Stimulated activated CD4-positive, alpha-beta T cell treated with anti-CD3 and anti-CD28 coated beads, Interleukin-4, amount 100 ng/mL, for 1 hour (primary cell): ENCODE results near the gene CMTM2.
A peak's percentile ranks its signal among the peaks of the same experiment; 100 is the strongest.

Experiments used
- DNase-seq: peaks from one replicate; pipeline ENCODE4 v3.0.0-alpha.2; 2020

Gene CMTM2

GRCh38 chr16:66578651-66579531 lies at the start of gene CMTM2:
Gene CMTM2, plus strand, starts transcription at chr16:66579463. Its CDS starts 145 bp downstream, at chr16:66579608.
- peak; percentile 28 for DNase-seq

- no peak for DNase-seq
Observed at GRCh38 chr16:66529475-66529874, 49.8 kb upstream of the CMTM2 start.

- DNase-seq = no peak
Observed at GRCh38 chr16:66534376-66534799, 44.9 kb upstream of the CMTM2 start.

- DNase-seq = no peak
Observed at GRCh38 chr16:66536525-66536924, 42.7 kb upstream of the CMTM2 start.

- no peak for DNase-seq
Observed at GRCh38 chr16:66537236-66537635, 42.0 kb upstream of the CMTM2 start.

- DNase-seq = no peak
Observed at GRCh38 chr16:66538910-66539309, 40.4 kb upstream of the CMTM2 start.

- no peak for DNase-seq
Observed at GRCh38 chr16:66539623-66540469, 39.4 kb upstream of the CMTM2 start.

- DNase-seq = no peak
Observed at GRCh38 chr16:66541388-66542355, 37.6 kb upstream of the CMTM2 start.

GRCh38 chr16:66542396-66542795 lies 36.9 kb upstream of the CMTM2 start:
- DNase-seq = no peak

- no peak for DNase-seq
Observed at GRCh38 chr16:66543541-66543940, 35.7 kb upstream of the CMTM2 start.

- DNase-seq = no peak
Observed at GRCh38 chr16:66544016-66544757, 35.1 kb upstream of the CMTM2 start.

- no peak for DNase-seq
Observed at GRCh38 chr16:66547101-66547989, 31.9 kb upstream of the CMTM2 start.

- DNase-seq = no peak
Observed at GRCh38 chr16:66548068-66548467, 31.2 kb upstream of the CMTM2 start.

GRCh38 chr16:66548868-66549267 lies 30.4 kb upstream of the CMTM2 start:
- DNase-seq = no peak

GRCh38 chr16:66549284-66550131 lies 29.8 kb upstream of the CMTM2 start, which contains the start of gene TK2:
Gene TK2, minus strand, starts transcription at chr16:66550122. Its CDS starts 61 bp downstream, at chr16:66550061.
- DNase-seq = peak; percentile 73

GRCh38 chr16:66551348-66551759 lies 27.9 kb upstream of the CMTM2 start:
- DNase-seq = peak; percentile 53

- DNase-seq = peak; percentile 10
Observed at GRCh38 chr16:66551788-66552285, 27.4 kb upstream of the CMTM2 start.

GRCh38 chr16:66552286-66553177 lies 26.7 kb upstream of the CMTM2 start, which contains the start of gene CKLF:
Gene CKLF, plus strand, starts transcription at chr16:66552576. Its CDS starts 140 bp downstream, at chr16:66552716.
- peak; percentile 88 for DNase-seq
